HepG2 (cell line): ENCODE measurements around the gene MMP24OS. TPM values are rescaled to one million over a fixed set of nuclear protein-coding genes. Genes with fewer than 3 reads are reported as not detected.

ENCODE experiments used
- ADNP ChIP-seq: sonication (generic); formaldehyde crosslinking; IDR thresholded peaks from 2 replicates; pipeline ENCODE4 v1.4.0; 2020; ENCODE audit warnings: missing genetic modification reagents
- ATF2 ChIP-seq: sonication (generic); formaldehyde crosslinking; IDR thresholded peaks from 2 replicates; pipeline ENCODE4 v1.4.0; 2020; ENCODE audit warnings: missing genetic modification reagents
- ATF5 ChIP-seq: sonication (generic); formaldehyde crosslinking; IDR thresholded peaks from 2 replicates; pipeline ENCODE4 v1.4.0; 2020; ENCODE audit warnings: mild to moderate bottlenecking, low read depth, missing genetic modification reagents
- CTCF ChIP-seq: sonication (generic); formaldehyde crosslinking; IDR thresholded peaks from 2 replicates; pipeline ENCODE4 v1.5.0; 2020; ENCODE audit warnings: mild to moderate bottlenecking, missing genetic modification reagents, moderate library complexity
- GPBP1L1 ChIP-seq: sonication (generic); formaldehyde crosslinking; IDR thresholded peaks from 2 replicates; pipeline ENCODE4 v1.5.0; 2020; ENCODE audit warnings: mild to moderate bottlenecking, missing genetic modification reagents
- TBP ChIP-seq: sonication (generic); formaldehyde crosslinking; IDR thresholded peaks from 2 replicates; pipeline ENCODE4 v1.5.0; 2020; ENCODE audit warnings: missing genetic modification reagents
- U2AF1 ChIP-seq: fragments of 200-400 bp; formaldehyde crosslinking; optimal IDR thresholded peaks from 2 replicates; pipeline ENCODE3; 2017; ENCODE audit warnings: mild to moderate bottlenecking, low read depth, low read length
- YEATS2 ChIP-seq: sonication (generic); formaldehyde crosslinking; IDR thresholded peaks from 2 replicates; pipeline ENCODE4 v1.4.0; 2020; ENCODE audit warnings: missing genetic modification reagents, borderline replicate concordance
- ZBTB40 ChIP-seq, 2 experiments: fragments of 450-650 bp in 1 of 2; sonication (generic) in 1 of 2; formaldehyde crosslinking in 1 of 2; IDR thresholded peaks; 2 replicates each; pipeline versions ENCODE4 v1.6.1 to v1.8.0; 2016 to 2022; ENCODE audit warnings: antibody characterized with exemption in 1 of 2, mild to moderate bottlenecking in 1 of 2, missing genetic modification reagents in 1 of 2
- ZNF263 ChIP-seq: sonication (generic); formaldehyde crosslinking; IDR thresholded peaks from 2 replicates; pipeline ENCODE4 v1.4.0; 2020; ENCODE audit warnings: missing genetic modification reagents
- ZNF543 ChIP-seq: sonication (generic); formaldehyde crosslinking; IDR thresholded peaks from 2 replicates; pipeline ENCODE4 v1.4.0; 2020; ENCODE audit warnings: mild to moderate bottlenecking, missing genetic modification reagents
- ZNF749 ChIP-seq: sonication (generic); formaldehyde crosslinking; IDR thresholded peaks from 2 replicates; pipeline ENCODE4 v1.8.0; 2022; ENCODE audit warnings: mild to moderate bottlenecking, missing genetic modification reagents, moderate library complexity, borderline replicate concordance
- ZNF772 ChIP-seq: sonication (generic); formaldehyde crosslinking; IDR thresholded peaks from 2 replicates; pipeline ENCODE4 v1.5.0; 2020; ENCODE audit warnings: mild to moderate bottlenecking, missing genetic modification reagents
- polyA plus RNA-seq, 8 experiments: library from polyadenylated mRNA; depleted of rRNA in 3 of 8; stranded (reverse) in 7 of 8; unstranded in 1 of 8; fragments of >200 nt; fragmentation: Illumina TruSeq in 4 of 8; extraction: Trizol in 4 of 8; gene quantifications; 2 replicates each; pipeline versions ENCODE4 v1.2.1 to v1.2.3, GENCODE V29; 2011 to 2016; ENCODE audit warnings: low read depth in 4 of 8, missing spikeins in 1 of 8, mixed read lengths in 1 of 8; ENCODE audit not compliant: insufficient read depth in 1 of 8
- total RNA-seq, 5 experiments: library from RNA; depleted of rRNA; stranded (reverse); fragments of >200 nt; fragmentation: Illumina TruSeq; extraction: Trizol; gene quantifications; 2 replicates each; pipeline ENCODE4 v1.2.3, GENCODE V29; 2016; ENCODE audit warnings: low read depth in 1 of 5

The MMP24OS gene
- total and polyA plus RNA-seq, 2 of the 13 experiments (the other 11 are each of a cell fraction or from before 2014, with no cell fraction given): 6.0 to 8.5 TPM

DNA sequence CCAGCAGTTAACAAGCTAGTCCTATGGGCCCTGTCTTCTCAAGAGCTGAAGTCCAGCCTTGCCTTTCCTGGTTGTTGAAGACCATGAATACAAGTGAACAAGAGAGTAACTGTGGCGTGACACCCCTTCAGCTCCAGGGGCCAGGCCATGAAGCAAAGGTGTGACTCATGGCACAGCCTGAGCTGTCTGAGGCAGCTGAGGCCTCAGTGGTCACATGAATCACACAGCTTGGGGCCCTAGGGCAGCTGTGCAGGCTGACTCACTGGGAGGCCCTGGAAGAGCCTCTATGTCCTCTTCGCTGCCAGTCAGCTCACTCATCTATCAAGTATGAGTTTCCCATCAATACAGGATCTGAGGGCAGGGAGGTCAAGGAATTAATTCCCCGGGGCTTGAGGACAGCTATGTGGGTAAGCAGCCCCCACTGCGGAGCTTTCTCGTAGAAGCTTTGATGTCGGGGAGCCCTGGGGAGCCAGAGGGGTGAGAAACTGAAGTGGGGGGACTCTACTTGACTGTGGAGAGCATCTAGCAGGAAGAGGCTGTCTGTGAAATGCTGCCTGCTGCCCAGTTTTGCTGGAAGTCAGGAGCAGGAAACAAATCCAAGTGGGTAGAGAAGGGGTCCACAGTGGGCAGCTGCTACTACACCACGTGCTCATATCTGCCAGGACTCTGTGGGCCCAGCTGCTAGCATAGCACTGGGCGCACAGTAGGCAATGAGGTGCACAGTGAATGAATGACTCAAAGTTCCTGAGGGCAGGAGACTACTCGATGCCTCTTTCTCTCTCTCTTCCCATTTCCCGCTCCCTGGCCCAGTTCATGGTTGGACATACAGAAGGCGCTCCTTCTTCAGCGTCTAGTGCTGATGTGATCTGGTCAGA, 28.0 kb upstream of the MMP24OS start (continued):
- TF ChIP-seq ZNF543 (CRISPR knock-in tag) (no peak), ATF5 (CRISPR knock-in tag) (no peak), YEATS2 (CRISPR knock-in tag) (peak; percentile 92; the same call in 1 of the 2 replicates), U2AF1 (no peak), CTCF (0 out of 2 replicates have a peak, but pooled peaks have one; percentile 20), ZNF263 (CRISPR knock-in tag) (no peak), ZNF772 (CRISPR knock-in tag) (no peak; the same call in 1 of the 2 replicates), ZNF749 (CRISPR knock-in tag) (no peak), GPBP1L1 (no peak), ADNP (CRISPR knock-in tag) (no peak; the same call in 1 of the 2 replicates), TBP (CRISPR knock-in tag) (no peak), ZBTB40 (IDR thresholded peaks at IDR 0.05) (no peak), ZBTB40 (CRISPR knock-in tag; IDR thresholded peaks at IDR 0.05) (no peak), ATF2 (no peak)
